ENCODE results near the gene SELENOO.

Gene SELENOO

DNA sequence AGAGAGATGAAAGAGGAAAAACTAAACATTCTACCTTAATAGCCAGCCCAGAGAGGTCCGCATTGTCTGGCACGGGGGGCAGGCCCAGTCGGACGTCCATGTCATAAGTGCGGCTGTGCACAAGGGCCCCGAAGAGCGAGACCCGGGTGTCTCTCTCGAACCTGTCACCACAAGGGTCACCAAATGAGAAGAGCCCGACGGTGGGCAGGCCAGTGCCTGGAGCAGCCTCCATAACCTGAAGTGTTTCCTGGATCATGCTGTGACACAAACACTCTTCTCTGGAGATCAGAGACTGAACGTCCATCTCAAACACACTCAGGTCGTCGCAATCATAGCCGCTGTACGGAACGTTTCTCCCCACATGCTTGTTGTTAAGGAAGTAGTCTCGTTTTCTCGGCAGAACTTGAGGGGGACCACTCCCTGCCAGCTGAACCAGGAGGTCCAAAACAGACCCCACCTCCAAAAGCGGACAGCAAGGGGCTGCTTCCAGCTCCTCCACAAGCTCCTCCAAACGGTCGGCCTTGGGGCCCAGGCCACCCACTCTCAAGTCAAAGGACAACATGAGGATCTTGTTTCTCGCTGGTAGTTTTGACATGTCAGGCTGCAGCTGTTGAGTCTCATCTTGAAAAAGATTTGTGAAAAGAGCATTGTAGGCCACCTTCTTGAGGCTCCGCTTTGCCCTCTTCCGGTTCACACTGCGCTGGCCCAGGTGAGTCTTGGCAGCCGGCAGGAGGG is 43.0 kb downstream of the SELENOO start:
- DNase-seq, result no peak

GRCh38 chr22:50244420-50245213 is 43.8 kb downstream of the SELENOO start, which contains the start of gene TUBGCP6:
Gene TUBGCP6, minus strand, starts transcription at chr22:50245023. Its CDS starts 564 bp downstream, at chr22:50244459.
- DNase-seq, result peak; percentile 97

DNA sequence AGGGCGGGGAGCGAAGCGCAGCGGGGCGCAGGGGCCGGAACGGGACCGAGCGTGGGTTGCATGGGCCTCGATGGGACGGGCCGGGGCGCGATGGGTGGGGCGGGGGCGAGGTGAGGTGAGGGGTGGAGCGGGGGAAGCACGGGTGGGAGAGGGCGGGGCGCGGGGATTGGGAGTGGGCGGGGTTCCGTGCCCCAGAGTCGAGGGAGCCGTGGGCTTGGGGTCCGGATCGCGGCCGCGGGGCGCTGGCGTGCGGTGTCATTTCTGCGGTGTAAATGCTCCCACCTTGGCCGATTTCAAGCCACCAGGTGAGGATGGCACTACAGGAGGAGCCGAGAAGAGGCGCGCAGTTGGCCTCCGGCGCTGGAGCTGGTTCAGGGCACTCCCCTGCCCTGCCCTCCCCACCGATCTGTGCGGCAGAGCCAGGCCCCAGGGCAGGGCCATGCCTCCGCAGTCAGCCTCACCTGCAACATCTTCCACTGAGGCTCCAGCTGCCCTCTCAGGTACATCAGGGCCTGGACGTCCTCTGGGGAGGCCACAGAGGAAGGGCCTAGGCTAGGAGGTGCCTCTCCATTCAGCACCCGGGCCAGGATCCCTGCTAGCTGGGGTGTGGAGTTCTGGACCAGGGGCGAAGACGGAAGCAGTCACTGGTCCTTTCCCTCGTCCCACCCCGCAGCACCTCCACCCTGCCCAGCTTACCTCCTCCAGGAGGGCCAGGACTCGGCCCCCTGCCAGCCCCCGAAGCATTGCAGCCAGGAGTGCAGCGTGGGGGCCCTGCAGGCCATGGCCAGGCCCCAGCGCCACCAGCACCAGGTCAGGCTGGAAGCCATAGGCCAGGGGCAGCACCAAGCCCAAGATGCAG is 44.6 kb downstream of the SELENOO start:
- DNase-seq, result no peak

DNA sequence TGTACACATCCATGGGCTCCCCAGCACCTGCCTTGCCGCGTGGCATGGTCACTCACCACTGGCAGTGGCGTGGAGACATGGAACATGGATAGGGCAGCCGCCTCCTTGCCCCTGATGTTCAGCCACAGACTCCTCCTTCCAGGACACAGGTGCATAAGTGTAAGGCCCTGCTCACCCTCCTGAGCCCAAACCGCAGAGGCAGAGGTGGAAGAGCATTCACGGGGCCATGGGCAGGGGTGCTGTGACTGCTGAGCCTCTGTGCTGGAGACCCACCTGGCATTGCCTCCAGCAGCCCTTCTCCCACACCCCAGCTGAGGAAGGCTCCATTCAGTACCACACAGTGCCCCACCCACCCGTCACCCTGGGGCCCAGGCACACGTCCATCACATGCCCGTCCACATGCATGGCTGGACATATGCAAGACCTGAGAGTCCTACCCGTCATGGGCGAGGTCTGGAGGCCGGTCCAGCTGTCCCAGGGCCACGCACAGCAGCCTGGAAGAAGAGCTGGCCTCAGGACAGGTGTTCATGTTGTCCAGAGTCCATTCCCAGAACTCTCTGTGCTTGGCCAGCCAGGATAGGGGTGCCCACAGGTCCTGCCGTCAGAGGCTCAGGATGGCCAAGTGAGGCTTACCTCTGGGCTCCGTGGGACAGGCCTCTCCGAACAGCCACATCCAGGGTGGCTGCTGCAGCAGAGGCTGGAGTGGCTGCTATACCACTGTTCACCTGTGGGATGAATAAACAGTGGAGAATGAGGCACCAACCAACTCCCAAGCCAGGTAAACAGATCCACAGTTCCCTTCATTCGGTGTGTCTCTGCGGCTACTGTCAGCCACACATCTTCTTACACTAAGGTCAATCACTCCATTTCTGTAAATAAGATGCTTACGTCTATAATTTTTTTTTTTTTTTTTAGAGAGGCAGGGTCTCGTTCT is 45.7 kb downstream of the SELENOO start:
- no peak for DNase-seq

DNA sequence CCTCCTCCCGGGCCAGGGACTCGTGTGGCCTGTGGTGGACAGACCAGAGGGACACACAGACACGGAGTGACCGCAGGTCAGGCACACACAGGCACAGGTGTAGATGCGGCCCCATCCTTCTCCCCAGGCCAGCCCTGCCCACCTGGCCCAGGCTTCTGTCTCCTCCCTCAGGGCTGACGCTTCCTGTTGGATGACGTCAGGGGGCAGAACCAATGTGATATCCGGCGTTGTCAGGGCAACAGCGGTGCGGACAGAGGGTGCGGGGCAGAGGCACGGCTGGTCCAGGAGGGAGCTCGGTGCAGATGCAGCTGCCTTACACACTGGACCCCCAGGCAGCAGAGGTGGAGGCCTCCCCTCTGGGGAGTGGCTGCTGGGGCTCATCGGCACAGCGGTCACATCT is 46.9 kb downstream of the SELENOO start:
- no peak for DNase-seq

GRCh38 chr22:50248196-50249081 is 47.6 kb downstream of the SELENOO start:
- no peak for DNase-seq

DNA sequence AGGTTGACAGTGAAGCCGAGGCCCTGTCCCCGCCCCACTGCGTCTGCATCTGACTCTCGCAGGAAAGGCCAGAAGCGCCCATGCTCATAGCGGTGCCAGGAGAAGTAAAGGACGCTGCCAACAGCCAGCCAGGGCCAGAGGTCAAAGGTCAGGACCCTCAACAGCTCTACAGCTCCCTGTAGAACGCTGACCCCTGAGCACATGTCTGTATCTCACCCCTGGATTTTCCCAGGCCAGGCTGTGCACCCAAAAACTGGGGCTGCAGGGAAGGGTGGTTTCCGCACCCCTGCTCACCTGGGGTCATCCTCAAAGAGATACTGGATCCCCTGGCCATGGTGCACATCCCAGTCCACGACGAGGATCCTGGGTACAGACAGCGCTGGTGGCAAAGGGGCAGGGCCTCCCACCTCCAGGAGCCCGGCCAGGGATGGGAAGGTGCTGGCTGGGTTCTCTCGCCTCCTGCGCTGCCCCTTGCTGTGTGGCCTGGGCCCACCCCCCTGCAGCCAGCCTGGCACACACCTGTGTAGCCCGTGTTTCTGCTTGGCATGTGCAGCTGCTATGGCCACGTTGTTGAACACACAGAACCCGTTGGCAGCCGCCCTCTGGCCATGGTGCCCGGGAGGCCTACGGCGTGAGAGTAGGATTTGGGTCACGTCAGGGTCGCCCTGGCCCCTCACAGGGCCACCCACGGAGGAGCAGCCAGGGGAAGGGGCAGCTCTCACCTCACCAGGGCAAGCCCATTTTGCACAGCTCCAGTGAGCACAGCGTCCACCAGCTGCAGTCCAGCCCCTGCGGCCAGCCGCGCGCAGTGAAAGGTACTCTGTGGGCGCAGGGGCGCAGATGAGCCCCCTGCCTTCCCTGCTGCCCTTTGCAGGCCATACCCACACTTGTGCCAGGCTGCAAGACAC is 48.8 kb downstream of the SELENOO start:
- DNase-seq, result no peak

DNA sequence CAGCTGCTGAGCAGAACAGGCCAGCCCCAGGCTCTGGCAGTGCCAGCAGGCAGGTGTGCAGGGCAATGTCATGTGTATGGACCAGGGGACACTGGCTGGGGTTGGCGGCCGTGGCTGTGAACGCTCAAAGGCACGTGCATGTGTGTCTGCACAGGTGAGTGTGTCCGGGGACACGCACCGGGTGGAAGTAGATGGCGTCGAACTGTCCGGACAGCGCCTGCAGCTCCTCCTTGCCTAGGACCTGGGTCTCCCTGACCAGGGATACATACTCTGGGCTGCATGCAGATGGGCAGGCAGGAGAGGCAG is 49.4 kb downstream of the SELENOO start:
- no peak for DNase-seq

- peak; percentile 19 for DNase-seq
Observed at GRCh38 chr22:50250555-50251476, 50.0 kb downstream of the SELENOO start, which contains the start of gene HDAC10. Gene HDAC10, minus strand, starts transcription at chr22:50251265. Its CDS starts 233 bp downstream, at chr22:50251032.

DNA sequence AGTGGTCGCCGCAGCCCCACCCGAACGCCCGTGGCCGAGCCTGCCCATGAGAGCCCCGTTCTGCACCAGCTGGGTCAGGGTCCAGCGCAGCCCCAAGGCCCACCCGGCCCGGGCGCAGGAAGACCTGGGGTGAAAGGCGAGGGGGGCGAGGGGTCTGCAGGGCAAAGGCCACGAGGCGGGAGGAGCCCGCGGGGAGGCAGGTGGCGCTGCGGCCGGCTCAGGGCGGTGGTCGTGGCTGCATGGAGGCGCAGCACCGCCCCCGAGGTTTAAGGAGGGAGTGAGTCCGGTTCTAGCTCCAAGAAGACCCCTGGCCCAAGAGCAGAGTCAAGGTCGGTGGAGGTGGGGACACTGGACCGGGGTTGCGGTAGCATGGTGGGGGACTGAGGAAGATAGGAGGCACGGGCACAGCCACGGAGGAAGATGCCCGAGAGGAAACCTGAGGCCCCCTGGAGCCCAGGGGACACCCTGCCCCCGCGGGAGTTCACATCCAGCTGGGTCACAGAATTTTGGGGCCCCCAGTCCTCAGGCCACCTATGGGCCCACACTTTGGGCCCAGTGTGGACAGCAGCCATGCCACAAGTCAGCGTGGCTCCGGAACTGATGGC is 50.8 kb downstream of the SELENOO start:
- no peak for DNase-seq

- no peak for DNase-seq
Observed at GRCh38 chr22:50252082-50253045, 51.6 kb downstream of the SELENOO start.

DNA sequence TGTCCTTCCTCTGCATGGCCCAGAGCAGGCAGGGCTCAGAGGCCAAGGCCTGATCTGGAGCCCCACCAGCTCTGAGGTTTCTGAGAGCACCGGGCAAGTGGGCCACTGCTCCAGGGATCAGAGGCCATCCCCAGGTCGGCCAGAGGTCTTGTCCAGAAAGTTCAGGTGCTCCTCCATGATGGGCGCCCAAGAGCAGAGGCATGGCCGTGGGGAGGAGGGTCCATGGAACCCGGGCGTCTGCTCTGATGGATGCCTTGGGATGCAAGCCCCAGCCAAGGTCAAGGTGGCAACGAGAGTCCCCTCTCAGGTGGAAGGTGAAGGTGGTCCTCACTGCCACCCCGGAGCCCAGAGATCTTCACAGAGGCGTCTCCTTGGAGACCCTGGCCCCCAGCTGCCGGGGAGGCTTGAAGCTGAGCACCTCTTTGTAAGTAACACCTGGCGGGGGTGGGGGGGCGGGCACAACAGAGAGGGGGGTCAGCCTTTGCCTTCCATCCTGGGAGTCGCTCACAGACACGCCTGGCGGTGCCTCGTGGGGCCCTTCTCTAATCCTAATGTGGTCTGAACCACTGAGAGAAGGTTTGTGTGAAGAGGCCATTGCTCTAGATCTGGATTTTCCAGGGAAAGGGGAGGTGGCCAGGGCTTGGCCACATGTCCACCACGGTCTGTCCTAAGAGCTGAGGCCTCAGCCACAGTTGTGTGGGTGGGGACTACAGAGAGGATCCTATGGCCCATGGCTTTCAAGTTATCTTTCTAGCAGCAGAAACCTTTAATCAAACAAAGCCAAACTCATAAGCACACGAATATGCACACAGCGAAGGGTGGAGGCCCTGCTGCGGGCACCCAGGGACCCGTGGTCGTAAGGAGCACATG is 52.5 kb downstream of the SELENOO start:
- DNase-seq, result no peak

DNA sequence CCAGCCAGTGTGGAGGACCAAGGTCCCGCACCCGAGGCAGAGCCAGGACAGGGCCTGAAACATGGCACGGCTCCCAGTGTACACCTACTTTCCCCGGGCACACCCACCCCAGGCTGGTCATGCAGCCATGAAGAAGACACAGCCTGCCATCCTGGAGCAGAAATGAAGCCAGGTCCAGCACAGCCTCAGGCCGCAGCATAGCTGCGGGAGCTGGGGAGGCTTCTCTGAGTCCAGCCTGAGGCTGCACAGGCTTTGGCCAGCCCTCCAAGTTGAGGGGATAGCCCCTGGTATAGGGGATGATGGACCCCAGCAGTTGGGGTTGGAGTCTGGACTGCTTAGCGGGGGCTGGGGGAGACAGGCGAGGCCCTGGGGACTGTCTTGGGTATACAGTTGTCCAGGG is 53.1 kb downstream of the SELENOO start:
- no peak for DNase-seq

DNA sequence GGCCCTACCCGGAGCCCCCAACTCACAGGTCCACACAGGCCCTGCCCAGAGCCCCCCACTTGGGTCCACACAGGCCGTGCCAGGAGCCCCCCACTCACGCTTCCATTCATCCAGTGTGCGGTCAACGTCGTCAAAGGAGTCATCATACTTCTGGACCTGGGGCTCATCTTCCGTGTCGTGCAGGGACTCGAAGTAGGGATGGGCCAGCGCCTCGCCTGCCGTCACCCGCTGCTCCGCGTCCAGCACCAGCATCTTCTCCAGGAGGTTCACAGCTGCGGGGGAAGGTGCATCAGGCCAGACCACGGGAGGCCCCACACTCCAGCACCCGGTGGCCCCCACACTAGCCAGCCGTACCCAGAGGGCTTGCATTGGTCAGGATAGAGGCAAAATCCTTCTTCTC is 54.3 kb downstream of the SELENOO start:
- DNase-seq, result no peak

GRCh38 chr22:50255607-50256006 is 54.8 kb downstream of the SELENOO start:
- DNase-seq, result no peak

GRCh38 chr22:50256258-50256862 is 55.5 kb downstream of the SELENOO start:
- no peak for DNase-seq

Measured in midbrain (tissue), 1 donor.